GM12892 (cell line): ENCODE data around the gene HCFC2.

Experiments
- POLR2A ChIP-seq: IDR thresholded peaks from 2 replicates; pipeline ENCODE4 v1.6.1; 2011; ENCODE audit warnings: low read depth, low read length, control low read depth
- POLR2AphosphoS5 ChIP-seq: IDR thresholded peaks from 2 replicates; pipeline ENCODE4 v1.6.1; 2011; ENCODE audit warnings: low read depth, low read length, control low read depth

GRCh38 chr12:104132351-104132956, 68.1 kb downstream of the HCFC2 start:
- TF ChIP-seq POLR2AphosphoS5 (no peak), POLR2A (no peak)
